SH-SY5Y (cell line): ENCODE results near the gene SNCB.

Experiments
- GATA2 ChIP-seq: IDR thresholded peaks from 2 replicates; pipeline ENCODE4 v1.6.1; 2011; ENCODE audit warnings: mild to moderate bottlenecking, low read depth, low read length
- GATA3 ChIP-seq: IDR thresholded peaks from 2 replicates; pipeline ENCODE4 v1.6.1; 2011; ENCODE audit warnings: low read depth, mild to moderate bottlenecking, low read length, moderate library complexity

DNA sequence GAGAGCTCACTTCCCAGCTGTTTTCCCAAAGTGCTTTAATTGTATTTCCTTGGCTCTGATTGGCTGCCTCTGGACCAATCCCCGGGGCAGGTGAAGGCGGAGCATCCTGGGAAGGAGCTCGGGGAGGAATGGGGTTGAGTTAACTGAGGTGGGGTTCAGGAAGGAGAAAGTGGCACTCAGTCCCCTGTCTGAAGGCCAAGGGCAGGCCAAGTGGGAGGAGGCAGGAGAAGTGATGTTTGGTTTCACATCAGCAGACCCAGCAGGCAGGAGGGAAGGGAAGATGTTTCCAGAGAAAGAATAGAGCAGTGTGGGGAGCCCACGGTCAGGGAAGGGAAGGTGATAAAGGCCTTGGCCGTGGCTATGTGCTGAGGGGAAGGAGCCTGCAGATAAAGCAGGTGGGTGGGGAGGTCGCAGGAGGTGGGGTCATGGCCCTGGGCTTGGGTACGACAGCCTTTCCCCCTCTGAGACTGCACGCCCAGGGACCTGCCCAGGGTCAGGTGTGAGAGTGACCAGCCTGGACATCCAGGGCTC is 20.1 kb upstream of the SNCB start:
- TF ChIP-seq GATA2 (no peak), GATA3 (no peak)
